ENCODE data around the gene GRM7. TPM values are rescaled to one million over a fixed set of nuclear protein-coding genes. Genes with fewer than 3 reads are reported as not detected.

The GRM7 gene
- total and polyA plus RNA-seq, 9 of the 15 experiments (the other 6 are each of a cell fraction or from before 2014, with no cell fraction given) = not detected

DNA sequence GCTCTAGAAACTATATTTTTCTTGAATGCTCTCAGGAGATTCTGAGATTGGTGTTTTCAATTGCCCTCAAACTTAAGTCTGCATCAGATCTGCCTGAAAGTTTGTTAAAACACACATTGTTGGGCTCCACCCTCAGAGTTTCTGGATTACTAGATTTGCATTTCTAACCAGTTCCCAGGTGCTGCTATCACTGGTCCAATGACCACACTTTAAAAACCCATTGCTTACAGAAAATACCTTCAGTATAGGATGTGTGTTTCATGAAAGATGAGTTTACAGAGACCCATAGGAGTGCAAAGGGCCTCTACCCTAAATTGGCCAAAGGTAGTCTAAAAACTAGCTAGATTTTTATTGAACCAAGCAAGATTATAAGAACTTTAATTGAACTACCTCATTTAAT is 17.8 kb downstream of the GRM7 start:
- Histone ChIP-seq H3K27ac (ENCODE audit: extremely low read depth, low read depth, low read length) (no peak overlapping the region), H3K9me3 (replicated peaks; ENCODE audit: control insufficient read depth, insufficient read depth, low read depth, low read length) (peaks cover under 1% of the 10 kb centered on the region; the same call in 1 of the 2 replicates), H3K4me2 (ENCODE audit: insufficient read depth, low read length) (no peak overlapping the region), H3K36me3 (ENCODE audit: control insufficient read depth, insufficient read depth, low read length) (no peaks in the 10 kb centered on the region), H3K79me2 (ENCODE audit: control insufficient read depth, insufficient read depth, low read length) (no peaks in the 10 kb centered on the region), H4K20me1 (replicated peaks; ENCODE audit: control insufficient read depth, insufficient read depth, low read length) (no peaks in the 10 kb centered on the region), H3K9ac (ENCODE audit: insufficient read depth in 1 of 2, low read depth in 2 of 2, low read length in 2 of 2) (no peak overlapping the region), H3K4me3 (no peak overlapping the region), H3K9me1 (ENCODE audit: control insufficient read depth, insufficient read depth, low read length) (no peaks in the 10 kb centered on the region), H2AFZ (ENCODE audit: low read depth, low read length) (no peak overlapping the region), H3K27me3 (ENCODE audit: control insufficient read depth in 2 of 2, insufficient read depth in 2 of 2, low read length in 2 of 2) (no peaks in the 10 kb centered on the region), H3K4me1 (replicated peaks in 1 of 2; ENCODE audit: control insufficient read depth in 2 of 2, insufficient read depth in 2 of 2, low read length in 2 of 2) (no peaks in the 10 kb centered on the region)
- intact Hi-C loops (cut with micrococcal nuclease) (no loop called here), in situ Hi-C loops (cut with MboI) (no loop called here)
- FAIRE-seq (no peak), ATAC-seq (no peak), DNase-seq (ENCODE audit: extremely low read depth in 1 of 4, low spot score in 3 of 4) (no peak)
- no TSS peak for BruUV-seq (replicated peaks)
- TF ChIP-seq ZBTB34 (CRISPR knock-in tag; IDR thresholded peaks at IDR 0.05) (no peak), EP300 (IDR thresholded peaks at IDR 0.05; ENCODE audit: low read length) (no peak), HNRNPLL (IDR thresholded peaks at IDR 0.05; ENCODE audit: low read depth, low read length, poor library complexity, severe bottlenecking) (no peak), OTX1 (CRISPR knock-in tag; IDR thresholded peaks at IDR 0.05) (no peak), ZNF584 (CRISPR knock-in tag; IDR thresholded peaks at IDR 0.05; ENCODE audit: low read depth) (no peak), RFX1 (IDR thresholded peaks at IDR 0.05) (no peak), HOMEZ (CRISPR knock-in tag; IDR thresholded peaks at IDR 0.05) (no peak), FOXA1 (IDR thresholded peaks at IDR 0.05; ENCODE audit: borderline replicate concordance) (no peak), MED1 (CRISPR knock-in tag; IDR thresholded peaks at IDR 0.05; ENCODE audit: borderline replicate concordance) (no peak), ZNF551 (CRISPR knock-in tag; IDR thresholded peaks at IDR 0.05) (no peak)
- TF ChIP-seq, protein P1, sequence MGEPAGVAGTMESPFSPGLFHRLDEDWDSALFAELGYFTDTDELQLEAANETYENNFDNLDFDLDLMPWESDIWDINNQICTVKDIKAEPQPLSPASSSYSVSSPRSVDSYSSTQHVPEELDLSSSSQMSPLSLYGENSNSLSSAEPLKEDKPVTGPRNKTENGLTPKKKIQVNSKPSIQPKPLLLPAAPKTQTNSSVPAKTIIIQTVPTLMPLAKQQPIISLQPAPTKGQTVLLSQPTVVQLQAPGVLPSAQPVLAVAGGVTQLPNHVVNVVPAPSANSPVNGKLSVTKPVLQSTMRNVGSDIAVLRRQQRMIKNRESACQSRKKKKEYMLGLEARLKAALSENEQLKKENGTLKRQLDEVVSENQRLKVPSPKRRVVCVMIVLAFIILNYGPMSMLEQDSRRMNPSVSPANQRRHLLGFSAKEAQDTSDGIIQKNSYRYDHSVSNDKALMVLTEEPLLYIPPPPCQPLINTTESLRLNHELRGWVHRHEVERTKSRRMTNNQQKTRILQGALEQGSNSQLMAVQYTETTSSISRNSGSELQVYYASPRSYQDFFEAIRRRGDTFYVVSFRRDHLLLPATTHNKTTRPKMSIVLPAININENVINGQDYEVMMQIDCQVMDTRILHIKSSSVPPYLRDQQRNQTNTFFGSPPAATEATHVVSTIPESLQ (CRISPR knock-in tag; IDR thresholded peaks at IDR 0.05) = no peak
- TF ChIP-seq, protein P2, sequence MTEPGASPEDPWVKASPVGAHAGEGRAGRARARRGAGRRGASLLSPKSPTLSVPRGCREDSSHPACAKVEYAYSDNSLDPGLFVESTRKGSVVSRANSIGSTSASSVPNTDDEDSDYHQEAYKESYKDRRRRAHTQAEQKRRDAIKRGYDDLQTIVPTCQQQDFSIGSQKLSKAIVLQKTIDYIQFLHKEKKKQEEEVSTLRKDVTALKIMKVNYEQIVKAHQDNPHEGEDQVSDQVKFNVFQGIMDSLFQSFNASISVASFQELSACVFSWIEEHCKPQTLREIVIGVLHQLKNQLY (CRISPR knock-in tag; conservative IDR thresholded peaks at IDR 0.05) = no peak
- CTCF ChIA-PET (ENCODE audit: low intra/inter-chr PET ratio) = no interaction called here
- POLR2A ChIA-PET = no interaction called here

Measured in K562 (cell line).